Fibroblast of skin of abdomen (primary cell): ENCODE results near the gene SPATS2L.

Experiments used
- DNase-seq: peaks from one replicate; pipeline ENCODE4 v3.0.0-alpha.2; 2013

SPATS2L gene

DNA sequence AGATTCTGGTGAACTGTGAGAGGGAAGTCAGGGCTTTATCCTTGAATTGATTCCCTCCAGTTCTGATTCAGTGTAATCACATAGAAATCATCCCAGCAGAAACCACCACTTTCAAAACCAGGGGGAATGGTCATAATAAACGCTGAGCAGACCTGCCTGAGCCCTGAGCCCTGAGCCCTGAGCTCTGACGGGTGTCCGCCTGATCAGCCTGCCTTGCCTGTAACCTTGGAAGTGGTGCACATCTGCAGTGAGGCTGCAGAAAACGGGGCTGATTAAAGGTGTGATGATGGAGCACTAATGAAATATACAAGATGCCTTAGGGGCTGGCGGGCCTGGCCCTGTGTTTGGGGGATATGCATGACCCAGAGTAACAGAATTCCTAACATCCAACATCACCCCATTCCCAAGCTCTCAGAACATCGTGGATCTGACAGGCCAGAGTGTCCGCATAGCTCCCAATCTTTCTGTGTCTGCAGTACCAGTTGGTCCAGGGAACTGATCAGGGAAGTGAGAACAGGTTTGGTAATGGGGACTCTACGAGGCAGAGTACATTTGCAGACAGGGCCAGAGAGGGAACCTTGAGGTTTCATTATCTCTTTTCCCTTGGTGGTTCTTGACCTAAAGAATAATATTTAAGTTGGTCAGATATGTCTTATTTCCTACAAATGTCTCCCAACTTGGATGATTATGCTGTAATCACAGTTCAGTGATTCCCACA is 165.6 kb downstream of the SPATS2L start:
- DNase-seq, result no peak

DNA sequence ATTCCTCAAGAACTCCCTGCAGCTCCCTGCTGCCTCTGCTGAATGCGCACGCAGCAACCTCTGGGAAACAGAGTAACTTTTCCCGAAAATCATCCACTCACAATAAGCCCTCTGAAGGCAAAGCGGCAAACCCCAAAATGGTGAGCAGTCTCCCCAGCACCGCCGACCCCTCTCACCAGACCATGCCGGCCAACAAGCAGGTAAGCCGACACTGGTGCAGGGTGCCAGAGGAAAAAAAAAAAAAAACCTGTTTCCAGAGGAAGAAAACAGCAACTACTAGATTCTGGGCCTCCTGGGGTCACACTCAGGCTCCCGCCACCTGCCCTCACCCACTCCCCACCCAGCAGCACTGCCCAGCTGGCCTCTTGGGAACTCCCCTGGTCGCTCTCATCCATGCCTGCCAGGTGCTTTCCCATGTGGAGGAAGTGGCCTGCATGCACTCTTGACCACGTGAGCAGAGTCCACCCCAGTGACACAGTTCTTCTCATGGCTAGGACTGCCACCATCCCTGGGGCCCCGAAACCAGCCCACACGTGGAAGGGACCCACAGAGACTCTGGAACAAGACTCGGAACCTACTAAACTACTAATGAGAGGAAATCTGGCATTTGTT is 166.5 kb downstream of the SPATS2L start:
- DNase-seq, result no peak

DNA sequence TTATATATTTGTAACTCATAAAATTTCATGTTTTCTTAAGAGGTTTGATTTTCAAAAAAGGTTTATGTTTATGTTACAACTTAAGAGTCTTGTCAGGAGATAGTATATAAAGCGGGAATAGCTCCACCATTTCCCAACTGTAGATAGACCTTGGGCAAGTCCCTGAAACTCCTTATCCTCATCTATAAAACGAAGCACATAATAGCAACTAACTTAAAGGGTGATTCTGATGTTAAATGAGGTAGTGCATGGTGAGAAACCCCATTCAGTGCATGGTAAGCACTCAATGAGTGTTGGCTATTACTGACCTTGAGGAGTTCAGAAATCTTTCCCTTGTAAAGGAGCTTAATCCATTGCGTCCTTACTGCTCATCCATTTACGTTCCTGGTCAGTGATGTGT is 169.3 kb downstream of the SPATS2L start:
- no peak for DNase-seq

DNA sequence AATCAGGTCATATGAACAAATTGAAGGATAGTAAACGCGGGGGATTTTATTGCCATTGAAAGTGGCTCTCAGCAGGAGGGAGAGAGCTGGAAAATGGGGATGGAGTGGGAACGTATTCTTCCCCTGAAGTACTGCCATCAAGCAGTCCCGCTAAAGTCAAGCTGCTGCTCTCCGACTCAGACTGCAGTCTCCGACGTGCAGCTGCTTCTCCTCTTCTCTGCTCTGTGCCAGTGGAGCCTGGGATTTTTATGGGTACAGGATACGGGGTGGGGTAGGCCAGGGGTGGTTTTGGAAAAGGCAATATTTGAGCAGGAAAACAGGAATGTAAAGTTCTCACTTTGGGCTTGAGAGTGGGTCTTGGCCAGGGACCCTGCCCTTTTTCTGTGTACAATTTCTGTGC is 170.3 kb downstream of the SPATS2L start:
- no peak for DNase-seq

DNA sequence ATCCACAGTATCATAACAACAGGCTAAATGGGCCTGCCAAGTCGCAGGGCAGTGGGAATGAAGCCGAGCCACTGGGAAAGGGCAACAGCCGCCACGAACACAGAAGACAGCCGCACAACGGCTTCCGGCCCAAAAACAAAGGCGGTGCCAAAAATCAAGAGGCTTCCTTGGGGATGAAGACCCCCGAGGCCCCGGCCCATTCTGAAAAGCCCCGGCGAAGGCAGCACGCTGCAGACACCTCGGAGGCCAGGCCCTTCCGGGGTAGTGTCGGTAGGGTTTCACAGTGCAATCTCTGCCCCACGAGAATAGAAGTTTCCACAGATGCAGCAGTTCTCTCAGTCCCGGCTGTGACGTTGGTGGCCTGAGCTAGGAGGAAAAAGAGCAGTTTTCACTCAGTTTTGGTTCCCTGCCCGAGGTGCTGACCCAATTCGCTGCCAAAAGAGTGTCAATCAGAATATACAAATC is 171.2 kb downstream of the SPATS2L start:
- no peak for DNase-seq

DNA sequence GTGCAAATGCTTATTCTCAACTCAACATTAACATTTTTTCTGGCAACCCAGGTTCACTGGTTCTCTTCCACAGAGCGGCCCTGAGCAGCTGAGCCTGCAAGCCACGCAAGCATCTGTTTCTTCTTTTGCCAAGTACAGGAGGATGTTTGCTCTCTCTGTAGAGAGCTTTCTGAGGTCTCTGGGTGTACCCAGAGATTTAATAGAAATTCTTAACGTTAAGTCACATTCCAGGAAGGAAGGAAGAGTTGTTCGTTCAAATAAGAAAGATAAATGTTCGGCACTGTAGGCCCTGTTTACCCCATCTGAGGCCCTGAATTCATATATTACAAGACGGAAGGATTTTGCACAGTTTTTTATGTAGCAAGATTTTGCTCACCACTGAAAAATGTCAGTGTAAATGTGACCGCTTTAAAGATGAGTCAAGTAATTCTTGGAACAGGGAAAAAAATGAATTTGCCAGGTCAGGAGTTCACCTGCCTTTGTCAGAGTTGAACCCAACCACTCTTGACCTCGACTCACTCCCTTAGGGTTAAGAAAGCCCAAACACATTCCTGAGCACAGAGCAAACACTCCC is 173.3 kb downstream of the SPATS2L start:
- peak; percentile 76 for DNase-seq

DNA sequence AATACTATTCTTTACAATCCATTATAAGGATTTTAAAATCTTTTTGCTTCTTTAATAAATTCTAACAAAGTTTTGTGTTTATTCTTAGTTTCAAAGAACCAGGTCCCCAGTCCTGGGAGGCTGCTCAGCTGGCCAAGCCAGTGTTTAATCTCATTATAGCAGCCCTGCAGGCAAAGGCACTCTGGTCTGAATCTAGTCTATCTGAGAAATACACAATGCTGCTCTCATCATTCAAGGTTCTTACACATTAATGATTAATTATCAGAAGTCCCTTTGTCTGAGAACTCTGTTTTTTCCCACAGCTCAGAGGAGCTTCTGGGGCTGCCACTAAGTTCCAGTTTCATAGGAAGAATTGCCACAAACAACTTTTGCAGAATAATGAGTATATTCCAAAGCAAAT is 175.7 kb downstream of the SPATS2L start:
- no peak for DNase-seq

DNA sequence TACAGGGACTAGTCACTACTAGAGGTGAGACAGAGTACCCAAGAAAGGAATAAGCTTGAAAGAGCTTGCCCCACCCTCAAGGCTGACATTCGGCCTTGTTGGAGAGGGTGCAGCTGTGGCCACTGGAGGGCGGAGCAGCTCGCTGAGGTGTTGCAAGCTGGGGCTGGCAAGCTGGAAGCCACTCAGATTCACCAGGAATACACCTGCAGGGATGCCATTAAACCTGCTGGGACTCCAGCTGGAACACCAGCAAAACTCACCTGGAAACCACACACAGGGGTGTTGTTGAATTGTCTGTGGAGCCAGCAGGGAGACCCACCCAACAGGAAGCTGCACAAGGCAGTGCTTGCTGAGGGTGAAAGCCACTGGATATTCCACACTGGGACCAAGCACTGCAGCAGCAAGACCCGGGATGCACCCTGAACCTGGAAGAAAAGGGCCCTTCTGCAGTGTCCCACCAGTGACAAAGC is 177.3 kb downstream of the SPATS2L start:
- DNase-seq, result no peak

DNA sequence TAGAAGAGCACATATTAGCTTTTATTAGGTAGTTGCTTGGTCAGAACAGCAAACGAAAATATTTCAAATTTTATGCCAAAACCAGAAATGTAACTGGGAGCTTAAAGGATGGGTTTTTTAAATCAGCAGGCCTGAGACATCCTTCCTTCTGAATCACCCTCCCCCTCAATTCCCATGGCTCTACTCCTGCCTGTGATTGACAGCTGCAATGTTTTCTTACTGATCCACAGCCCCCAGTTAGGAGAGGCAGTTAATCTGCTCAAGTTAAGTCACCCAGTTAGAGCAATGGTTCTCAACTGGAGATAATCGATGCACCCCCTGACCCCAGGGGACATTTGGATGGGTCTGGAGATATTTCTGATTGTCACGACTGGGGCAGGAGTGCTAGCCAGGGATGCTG is 178.4 kb downstream of the SPATS2L start:
- no peak for DNase-seq

DNA sequence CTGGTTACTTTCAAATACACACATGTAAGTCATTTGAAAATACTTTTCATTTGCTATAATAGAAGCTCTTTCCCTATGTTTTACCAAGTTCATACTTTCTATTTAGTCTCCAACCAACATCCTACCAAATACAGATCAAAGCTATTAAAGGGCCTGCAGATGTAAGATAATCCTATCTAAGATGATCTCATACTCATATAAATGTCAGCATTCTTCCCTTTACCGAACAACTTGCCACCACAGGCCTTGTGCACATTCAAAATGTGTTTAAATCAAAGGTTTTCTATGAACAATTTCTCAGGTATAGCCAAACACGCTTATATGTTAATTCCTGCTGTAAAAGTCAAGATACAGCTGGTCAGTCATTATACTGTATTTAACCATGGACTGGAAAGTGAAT is 180.0 kb downstream of the SPATS2L start:
- peak; percentile 31 for DNase-seq

DNA sequence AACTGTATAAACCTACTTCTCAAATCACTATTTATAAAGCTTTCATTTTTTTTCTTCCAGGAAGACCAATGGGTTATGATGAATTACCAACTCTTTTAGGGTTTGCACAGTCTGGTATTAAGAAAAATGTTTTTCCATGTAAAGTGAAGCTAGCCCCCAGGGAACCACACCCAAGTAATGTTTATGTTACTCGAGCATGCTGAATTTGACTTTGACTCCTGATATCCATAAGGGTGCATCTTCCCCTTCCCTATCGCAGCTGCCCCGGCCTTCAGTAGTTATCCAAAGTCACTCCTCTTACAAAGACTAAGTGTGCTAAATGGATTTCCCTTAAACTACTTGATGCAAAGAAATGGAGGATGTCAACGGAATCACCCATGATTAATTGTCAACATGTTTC is 181.7 kb downstream of the SPATS2L start:
- no peak for DNase-seq

DNA sequence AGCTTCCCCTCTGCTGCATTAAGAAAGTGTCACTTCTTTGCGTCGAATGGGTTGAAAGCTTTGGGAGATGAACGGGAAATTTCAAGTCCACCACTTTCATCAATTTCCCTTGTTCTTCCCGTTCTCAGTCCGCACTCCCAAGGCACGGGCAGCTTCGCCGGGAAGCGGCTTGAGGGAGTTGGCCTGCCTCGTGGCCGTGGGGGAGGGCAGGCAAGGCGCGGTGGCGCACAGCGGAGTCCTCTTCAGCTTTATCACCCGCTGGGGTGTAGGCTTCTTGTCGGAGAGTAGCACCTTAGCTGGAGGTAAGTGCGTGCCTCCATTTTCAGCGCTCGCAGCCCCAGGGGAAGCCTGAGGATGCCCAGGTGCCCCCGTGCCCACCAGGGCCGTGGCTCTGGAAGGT is 183.5 kb downstream of the SPATS2L start:
- DNase-seq, result no peak

DNA sequence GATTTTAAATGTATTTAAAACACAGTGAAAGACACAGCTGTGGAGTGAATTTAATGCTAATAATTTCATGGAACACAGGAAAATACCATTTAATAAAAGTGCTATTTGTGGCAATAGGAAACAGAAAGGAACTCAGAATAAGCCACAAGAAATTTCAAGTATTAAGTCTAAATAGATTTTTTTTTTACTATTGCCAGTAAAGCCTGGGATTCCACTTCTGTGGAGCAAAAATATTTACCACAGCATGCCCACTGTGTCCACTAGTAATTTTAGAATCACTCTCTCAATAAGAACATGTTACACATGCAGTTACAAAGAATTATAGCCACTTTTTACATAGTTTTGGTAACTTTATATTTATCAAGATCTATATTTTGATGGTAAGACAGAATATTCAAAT is 186.2 kb downstream of the SPATS2L start:
- DNase-seq, result no peak

DNA sequence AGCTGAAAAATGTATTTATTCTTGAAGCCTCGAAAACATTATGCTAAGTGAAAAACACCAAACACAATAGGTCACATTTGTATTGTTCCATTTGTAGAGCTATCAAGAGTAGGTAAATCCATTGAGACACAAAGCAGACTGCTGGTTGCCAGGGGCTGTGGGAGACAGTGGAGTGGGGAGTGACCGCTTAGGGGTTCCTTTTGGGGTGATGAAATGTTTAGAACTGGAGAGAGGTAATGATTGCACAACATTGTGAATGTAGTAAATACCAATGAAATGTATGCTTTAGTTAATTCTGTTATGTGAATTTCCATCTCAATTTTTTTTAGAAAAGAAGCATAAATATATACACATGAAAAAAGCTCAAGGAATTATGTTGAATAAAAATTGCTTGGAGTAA is 187.6 kb downstream of the SPATS2L start:
- DNase-seq, result no peak

DNA sequence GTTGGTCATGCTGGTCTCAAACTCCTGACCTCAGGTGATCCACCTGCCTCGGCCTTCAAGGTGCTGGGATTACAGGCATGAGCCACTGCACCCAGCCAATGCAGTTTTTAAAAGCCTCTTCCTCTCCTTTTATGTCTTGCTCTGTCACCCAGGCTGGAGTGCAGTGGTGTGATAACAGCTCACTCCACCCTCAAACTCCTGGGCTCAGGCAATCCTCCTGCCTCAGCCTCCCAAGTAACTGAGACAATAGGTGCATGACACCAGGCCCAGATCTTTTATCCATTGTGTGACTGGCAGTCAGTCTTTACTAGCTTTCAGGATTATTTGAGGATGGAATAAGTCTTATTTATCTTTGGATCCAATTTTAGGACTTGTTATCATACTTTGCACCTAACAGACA is 190.2 kb downstream of the SPATS2L start:
- no peak for DNase-seq

DNA sequence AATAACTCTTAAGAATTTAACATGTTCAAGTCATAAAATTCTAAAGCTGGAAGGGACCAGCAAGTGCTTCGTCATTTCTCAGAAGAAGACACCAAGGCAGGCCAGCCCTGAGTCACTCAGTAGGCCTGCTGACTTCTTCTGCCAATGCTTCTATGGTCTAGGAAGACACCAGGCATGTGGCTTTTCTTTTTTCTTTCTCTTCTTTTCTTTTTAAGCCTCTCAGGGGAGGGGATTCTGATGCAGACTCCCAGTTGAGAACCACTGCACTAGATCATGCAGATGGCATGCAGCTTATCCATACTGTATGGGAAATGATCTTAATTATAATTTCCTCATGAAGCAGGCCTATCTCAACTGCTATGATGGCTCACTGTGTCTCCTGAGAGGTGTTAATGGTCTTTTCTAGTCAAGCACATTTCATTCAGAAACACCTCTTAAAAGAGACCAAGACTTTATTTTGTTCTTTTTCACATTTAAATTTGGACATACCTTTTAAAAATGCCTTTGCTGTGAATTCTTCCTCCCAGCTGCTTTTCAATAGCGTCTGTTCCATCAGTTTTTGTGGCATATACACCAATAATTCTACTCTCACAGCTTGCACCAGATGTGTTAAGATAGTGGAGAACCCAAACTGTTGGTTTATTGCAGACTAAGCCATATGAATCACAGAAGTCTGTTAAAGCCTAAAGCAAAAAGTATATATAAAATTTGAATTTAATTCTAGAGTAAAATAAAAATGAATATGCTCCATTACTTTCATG is 192.1 kb downstream of the SPATS2L start:
- peak; percentile 39 for DNase-seq

DNA sequence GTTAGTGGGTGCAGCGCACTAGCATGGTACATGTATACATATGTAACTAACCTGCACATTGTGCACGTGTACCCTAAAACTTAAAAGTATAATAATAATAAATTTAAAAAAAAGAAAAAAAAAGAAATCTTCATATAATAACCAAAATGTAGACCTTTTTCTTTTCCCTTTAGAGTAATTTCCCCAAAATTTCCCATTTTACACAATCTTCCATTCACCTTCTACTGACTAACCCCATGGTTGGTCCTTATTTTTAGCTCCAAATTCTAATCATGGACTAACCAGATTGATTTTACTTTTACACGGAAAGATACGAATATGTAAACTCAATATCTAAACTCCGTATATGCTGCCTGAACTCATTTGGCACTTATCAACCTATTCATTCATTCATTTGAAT is 195.7 kb downstream of the SPATS2L start:
- DNase-seq, result no peak

DNA sequence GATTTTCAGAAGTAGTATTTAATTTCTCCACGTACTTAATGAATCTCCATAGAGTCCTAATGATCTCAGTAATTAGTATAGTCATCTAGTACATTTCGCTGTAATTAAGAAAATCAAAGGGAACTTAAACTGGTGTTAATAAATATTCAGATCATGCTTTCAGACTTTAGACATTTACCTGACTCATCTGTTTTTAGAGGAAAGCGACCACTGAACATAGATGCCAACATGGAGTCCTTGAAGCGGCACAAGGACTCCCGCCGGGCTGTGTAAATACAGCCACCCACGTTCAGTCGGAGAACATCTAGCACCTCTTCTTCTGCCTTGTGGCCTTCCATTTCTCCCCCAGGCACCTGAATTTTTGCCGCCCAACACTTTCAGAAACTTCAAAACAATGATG is 200.2 kb downstream of the SPATS2L start:
- DNase-seq, result no peak

DNA sequence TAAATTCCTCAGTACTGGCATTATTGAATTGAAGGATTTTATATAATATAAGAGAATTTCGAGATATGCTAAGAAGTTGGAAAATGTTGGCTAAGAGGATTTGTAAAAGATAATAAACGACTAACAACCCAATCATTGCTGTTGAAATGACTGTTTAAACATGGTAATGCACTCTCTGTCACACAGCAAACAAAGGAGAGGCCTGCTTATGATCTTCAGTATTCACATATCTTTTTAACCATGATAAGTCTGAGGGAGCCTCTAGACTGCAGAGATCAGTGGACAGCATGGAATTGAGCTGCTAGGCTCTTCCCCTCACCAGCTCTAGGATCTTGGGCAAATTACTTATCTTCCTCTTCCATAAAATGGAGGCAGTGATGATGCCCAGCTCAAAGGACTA is 200.7 kb downstream of the SPATS2L start:
- DNase-seq, result no peak

DNA sequence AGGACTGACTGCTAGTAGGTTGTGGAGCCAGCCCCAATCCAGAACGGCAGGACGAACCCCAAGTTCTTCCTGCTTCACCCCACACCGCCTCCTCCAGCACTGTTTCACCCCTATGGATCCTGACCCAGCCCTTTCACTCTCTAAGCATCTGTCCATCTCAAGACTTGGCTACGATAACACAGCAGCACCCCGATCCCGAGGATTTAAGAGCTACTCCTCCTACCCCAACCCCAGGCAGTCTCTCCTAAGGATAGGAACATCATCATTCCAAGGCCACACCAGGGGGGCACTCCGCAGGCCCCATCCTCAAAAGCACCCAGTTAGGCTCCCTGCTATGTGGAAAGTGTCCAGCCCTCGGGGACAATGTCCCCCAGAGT is 202.7 kb downstream of the SPATS2L start:
- no peak for DNase-seq

DNA sequence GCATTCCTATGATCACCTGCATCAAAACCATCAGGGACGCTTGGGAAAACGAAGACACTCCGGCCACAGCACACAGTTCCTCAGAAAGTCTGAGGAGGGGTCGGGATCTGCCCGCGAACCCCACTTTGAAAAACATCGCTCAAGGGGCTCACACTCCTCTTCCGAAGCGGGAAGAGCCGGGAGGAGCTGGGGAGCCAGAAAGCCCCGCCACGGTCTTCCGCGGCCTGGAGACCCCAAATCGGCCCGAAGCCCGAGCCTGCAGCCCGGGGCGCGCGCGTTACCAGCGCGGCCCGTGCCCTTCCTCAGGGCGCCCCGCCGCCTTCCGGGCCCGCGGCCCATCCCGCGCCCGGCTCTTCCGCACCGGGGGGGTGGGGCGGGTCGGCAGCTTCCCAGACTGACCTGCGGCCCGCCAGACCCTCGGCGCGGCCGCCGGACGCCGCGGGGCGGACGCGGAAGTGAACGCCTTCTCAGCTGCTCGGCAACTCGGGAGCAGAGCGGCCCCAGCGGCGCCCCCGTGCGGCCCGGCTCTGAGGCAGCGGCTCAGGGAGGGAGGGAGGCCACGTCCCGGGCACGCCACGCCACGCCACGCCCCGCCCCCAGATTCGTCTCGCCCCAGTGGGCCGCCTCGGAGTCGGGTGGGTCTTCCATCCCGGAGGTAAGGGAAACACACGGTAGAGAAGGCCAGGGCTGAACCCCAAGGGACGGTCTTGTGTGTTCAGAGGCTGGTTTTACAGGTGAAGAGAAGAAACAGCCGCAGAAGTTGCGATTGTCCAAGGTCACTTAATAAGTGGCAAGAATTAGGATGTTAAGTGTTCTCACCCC is 203.3 kb downstream of the SPATS2L start, which contains the start of gene KCTD18:
TSS of gene KCTD18 (minus strand) at position 457 of the 822 bp plus-strand sequence. CDS start 3,052 bp downstream, outside the sequence.
- peak; percentile 82 for DNase-seq

DNA sequence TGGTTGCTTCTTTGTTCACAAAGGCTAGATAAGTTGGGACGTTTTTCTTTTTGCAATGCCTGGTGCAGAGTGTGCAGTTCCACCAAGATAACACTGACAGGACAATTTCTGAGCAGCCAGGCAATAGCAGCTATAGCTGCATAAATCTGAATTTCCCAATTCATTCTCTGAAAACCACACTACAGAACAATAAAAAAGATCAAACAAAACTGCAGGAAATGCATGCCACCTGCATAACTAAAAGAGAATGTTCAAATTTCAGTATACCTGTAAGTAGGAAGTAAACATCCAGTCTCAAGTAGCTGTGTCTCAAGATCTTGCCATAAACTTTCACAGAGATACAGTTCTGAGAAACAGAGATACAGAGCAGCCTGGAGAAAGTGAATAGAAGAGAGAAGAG is 208.7 kb downstream of the SPATS2L start:
- no peak for DNase-seq
